CD4-positive, alpha-beta T cell treated with Interleukin-4 for 1 hour (primary cell): Measurements from ENCODE around the gene MSH5.
"Not testable (repeated sequence)": the region's sequence is repeated elsewhere in the genome, so short reads cannot be mapped to it uniquely, and the experiment has no call there.

Experiments
- DNase-seq, 2 donors: peaks; one replicate each; pipeline ENCODE4 v3.0.0-alpha.2; 2020 to 2022

MSH5 gene

GRCh38 chr6:31739639-31740396 is at the start of gene MSH5:
Gene MSH5 (plus strand): TSS chr6:31740005. CDS start chr6:31740467, 462 bp downstream.
- peak; percentile 97 to 98 for DNase-seq

- no peak for DNase-seq
Measured at GRCh38 chr6:31690231-31691077, 49.4 kb upstream of the MSH5 start.

- no peak for DNase-seq
Measured at GRCh38 chr6:31691078-31691463, 48.7 kb upstream of the MSH5 start.

GRCh38 chr6:31691564-31692108 is 48.2 kb upstream of the MSH5 start:
- DNase-seq: no peak

- DNase-seq: no peak
Measured at GRCh38 chr6:31692353-31692752, 47.5 kb upstream of the MSH5 start.

GRCh38 chr6:31692886-31693285 is 46.9 kb upstream of the MSH5 start:
- DNase-seq: no peak

GRCh38 chr6:31693535-31693934 is 46.3 kb upstream of the MSH5 start:
- DNase-seq: no peak

- DNase-seq: no peak
Measured at GRCh38 chr6:31697555-31697954, 42.2 kb upstream of the MSH5 start.

- no peak for DNase-seq
Measured at GRCh38 chr6:31700740-31701401, 38.9 kb upstream of the MSH5 start.

- DNase-seq: peak in 1 of 2 donors; percentile 14
Measured at GRCh38 chr6:31701666-31702404, 38.0 kb upstream of the MSH5 start.

GRCh38 chr6:31702405-31702818 is 37.4 kb upstream of the MSH5 start:
- no peak for DNase-seq

- DNase-seq: peak; percentile 98 to 99
Measured at GRCh38 chr6:31702819-31703716, 36.7 kb upstream of the MSH5 start, which contains the start of gene ABHD16A. Gene ABHD16A (minus strand): TSS chr6:31703324. CDS start chr6:31703281, 43 bp downstream.

GRCh38 chr6:31705931-31706330 is 33.9 kb upstream of the MSH5 start:
- DNase-seq: no peak

GRCh38 chr6:31706599-31706998 is 33.2 kb upstream of the MSH5 start, which contains the start of gene LY6G6F:
Gene LY6G6F (plus strand): TSS chr6:31706866. CDS start chr6:31706907, 41 bp downstream.
- DNase-seq: no peak

- no peak for DNase-seq
Measured at GRCh38 chr6:31707701-31708100, 32.1 kb upstream of the MSH5 start.

GRCh38 chr6:31708224-31708623 is 31.6 kb upstream of the MSH5 start:
- DNase-seq: no peak

- DNase-seq: not testable (repeated sequence)
Measured at GRCh38 chr6:31709157-31709556, 30.6 kb upstream of the MSH5 start.

GRCh38 chr6:31710523-31711219 is 29.1 kb upstream of the MSH5 start:
- no peak for DNase-seq

GRCh38 chr6:31711233-31711632 is 28.6 kb upstream of the MSH5 start:
- peak in 1 of 2 donors; percentile 24 for DNase-seq

- peak; percentile 28 to 35 for DNase-seq
Measured at GRCh38 chr6:31712296-31712695, 27.5 kb upstream of the MSH5 start.
